SU-DHL-6 (cell line): ENCODE measurements around the gene MEGF6.
A peak's percentile ranks its signal among the peaks of the same experiment; 100 is the strongest.

Experiments
- H2AFZ ChIP-seq: fragments of 200-600 bp; sonication (generic); 2 replicates; pipeline ENCODE4 v1.6.1; 2014; ENCODE audit warnings: low read depth, mild to moderate bottlenecking, moderate library complexity, mixed read lengths, antibody characterized with exemption, low read length; ENCODE audit not compliant: severe bottlenecking
- H3F3A ChIP-seq: fragments of 200-600 bp; shearing (Covaris generic); 2 replicates; pipeline ENCODE4 v1.6.0; 2016; ENCODE audit warnings: antibody characterized with exemption, mild to moderate bottlenecking; ENCODE audit not compliant: insufficient read depth
- H3K27ac ChIP-seq: fragments of 200-600 bp; sonication (generic); 2 replicates; pipeline ENCODE4 v1.5.1; 2016; ENCODE audit warnings: low read depth, mild to moderate bottlenecking, low read length, moderate library complexity, mixed read lengths
- H3K27me3 ChIP-seq: fragments of 200-600 bp; sonication (generic), shearing (Covaris generic); 2 replicates; pipeline ENCODE4 v1.6.0; 2014; ENCODE audit warnings: mild to moderate bottlenecking, low read length
- H3K36me3 ChIP-seq: fragments of 200-600 bp; sonication (generic); 2 replicates; pipeline ENCODE4 v1.6.1; 2014; ENCODE audit warnings: mild to moderate bottlenecking, low read length, mixed read lengths
- H3K4me2 ChIP-seq: fragments of 300-600, 200-600 bp; shearing (Covaris generic), sonication (generic); 2 replicates; pipeline ENCODE4 v1.6.0; 2014; ENCODE audit warnings: low read length, low read depth, mild to moderate bottlenecking; ENCODE audit not compliant: poor library complexity, severe bottlenecking
- H3K4me3 ChIP-seq: fragments of 200-600 bp; sonication (generic); 2 replicates; pipeline ENCODE4 v1.5.1; 2014; ENCODE audit warnings: antibody characterized with exemption, low read length, mild to moderate bottlenecking, mixed read lengths; ENCODE audit not compliant: insufficient read depth, poor library complexity, severe bottlenecking
- H3K79me2 ChIP-seq: fragments of 200-600 bp; sonication (generic); 2 replicates; pipeline ENCODE4 v1.6.1; 2014; ENCODE audit warnings: mild to moderate bottlenecking, low read length, moderate library complexity; ENCODE audit not compliant: insufficient read depth
- H3K9ac ChIP-seq: fragments of 200-600 bp; sonication (generic); 2 replicates; pipeline ENCODE4 v1.7.0; 2014; ENCODE audit warnings: mild to moderate bottlenecking, low read length
- H3K9me2 ChIP-seq: fragments of 200-600 bp; sonication (generic); replicated peaks from 2 replicates; pipeline ENCODE4 v1.6.1; 2014; ENCODE audit warnings: low read length; ENCODE audit not compliant: insufficient read depth
- H3K9me3 ChIP-seq: fragments of 200-600 bp; sonication (generic); 2 replicates; pipeline ENCODE4 v1.6.1; 2014; ENCODE audit warnings: low read length, mixed read lengths; ENCODE audit not compliant: insufficient read depth
- H4K20me1 ChIP-seq: fragments of 200-600 bp; sonication (generic); 2 replicates; pipeline ENCODE4 v1.6.1; 2014; ENCODE audit warnings: low read depth, mild to moderate bottlenecking, antibody characterized with exemption, low read length, moderate library complexity, mixed read lengths
- EZH2phosphoT487 ChIP-seq: fragments of 200-600 bp; sonication (generic), shearing (Covaris generic); conservative IDR thresholded peaks from 2 replicates; pipeline ENCODE4 v1.6.1; 2018; ENCODE audit warnings: mild to moderate bottlenecking, antibody characterized with exemption, low read length, moderate library complexity, mixed read lengths
- TF ChIP-seq, protein P1 (sequence below): fragments of 200-600 bp; sonication (generic); IDR thresholded peaks from one replicate; pipeline ENCODE4 v1.5.1; 2017; ENCODE audit warnings: antibody characterized with exemption, mild to moderate bottlenecking, low read length, moderate library complexity; ENCODE audit not compliant: insufficient read depth, poor library complexity, severe bottlenecking

The MEGF6 gene

GRCh38 chr1:3652548-3653285 is 41.4 kb upstream of the MEGF6 start:
- H3K9me2 ChIP-seq, result no peaks in the 10 kb centered on the region
- no peaks in the 10 kb centered on the region for H3K27me3 ChIP-seq
- no peak overlapping the region for H2AFZ ChIP-seq
- no peaks in the 10 kb centered on the region for H3K36me3 ChIP-seq
- no peaks in the 10 kb centered on the region for H3K9me3 ChIP-seq
- H3K27ac ChIP-seq, result no peak overlapping the region
- TF ChIP-seq EZH2phosphoT487, result no peak
- TF ChIP-seq, protein P1, sequence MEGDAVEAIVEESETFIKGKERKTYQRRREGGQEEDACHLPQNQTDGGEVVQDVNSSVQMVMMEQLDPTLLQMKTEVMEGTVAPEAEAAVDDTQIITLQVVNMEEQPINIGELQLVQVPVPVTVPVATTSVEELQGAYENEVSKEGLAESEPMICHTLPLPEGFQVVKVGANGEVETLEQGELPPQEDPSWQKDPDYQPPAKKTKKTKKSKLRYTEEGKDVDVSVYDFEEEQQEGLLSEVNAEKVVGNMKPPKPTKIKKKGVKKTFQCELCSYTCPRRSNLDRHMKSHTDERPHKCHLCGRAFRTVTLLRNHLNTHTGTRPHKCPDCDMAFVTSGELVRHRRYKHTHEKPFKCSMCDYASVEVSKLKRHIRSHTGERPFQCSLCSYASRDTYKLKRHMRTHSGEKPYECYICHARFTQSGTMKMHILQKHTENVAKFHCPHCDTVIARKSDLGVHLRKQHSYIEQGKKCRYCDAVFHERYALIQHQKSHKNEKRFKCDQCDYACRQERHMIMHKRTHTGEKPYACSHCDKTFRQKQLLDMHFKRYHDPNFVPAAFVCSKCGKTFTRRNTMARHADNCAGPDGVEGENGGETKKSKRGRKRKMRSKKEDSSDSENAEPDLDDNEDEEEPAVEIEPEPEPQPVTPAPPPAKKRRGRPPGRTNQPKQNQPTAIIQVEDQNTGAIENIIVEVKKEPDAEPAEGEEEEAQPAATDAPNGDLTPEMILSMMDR, result no peak
- peak overlapping the region; percentile 42 for H3K4me3 ChIP-seq
- H3K79me2 ChIP-seq, result no peaks in the 10 kb centered on the region
- H3F3A ChIP-seq, result peaks cover 4% of the 10 kb centered on the region; the same call in 1 of the 2 replicates
- H4K20me1 ChIP-seq, result no peaks in the 10 kb centered on the region
- peak overlapping the region; percentile 49 for H3K9ac ChIP-seq
- H3K4me2 ChIP-seq, result peak overlapping the region; percentile 43

DNA sequence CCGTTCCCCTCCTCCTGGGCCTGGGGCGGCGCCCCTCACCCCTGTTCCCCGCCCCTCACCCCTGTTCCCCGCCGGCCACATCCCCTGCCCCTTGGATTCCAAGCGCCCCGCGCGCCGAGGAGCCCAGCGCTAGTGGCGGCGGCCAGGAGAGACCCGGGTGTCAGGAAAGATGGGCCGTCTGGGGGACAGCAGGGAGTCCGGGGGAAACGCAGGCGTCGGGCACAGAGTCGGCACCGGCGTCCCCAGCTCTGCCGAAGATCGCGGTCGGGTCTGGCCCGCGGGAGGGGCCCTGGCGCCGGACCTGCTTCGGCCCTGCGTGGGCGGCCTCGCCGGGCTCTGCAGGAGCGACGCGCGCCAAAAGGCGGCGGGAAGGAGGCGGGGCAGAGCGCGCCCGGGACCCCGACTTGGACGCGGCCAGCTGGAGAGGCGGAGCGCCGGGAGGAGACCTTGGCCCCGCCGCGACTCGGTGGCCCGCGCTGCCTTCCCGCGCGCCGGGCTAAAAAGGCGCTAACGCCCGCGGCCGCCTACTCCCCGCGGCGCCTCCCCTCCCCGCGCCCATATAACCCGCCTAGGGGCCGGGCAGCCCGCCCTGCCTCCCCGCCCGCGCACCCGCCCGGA is 40.7 kb upstream of the MEGF6 start, which contains the start of gene TP73:
Gene TP73, plus strand, starts transcription at position 587 of the 618 bp plus-strand sequence. CDS start 29,850 bp downstream, outside the sequence.
- H3K36me3 ChIP-seq, result no peaks in the 10 kb centered on the region
- H3K27ac ChIP-seq, result no peak within 1 kb of the TSS
- no peaks in the 10 kb centered on the region for H3K27me3 ChIP-seq
- no peak within 1 kb of the TSS for H2AFZ ChIP-seq
- H3K9ac ChIP-seq, result peak within 1 kb of the TSS; percentile 49
- H3K9me3 ChIP-seq, result no peaks in the 10 kb centered on the region
- H3K79me2 ChIP-seq, result no peaks in the 10 kb centered on the region
- H3K9me2 ChIP-seq, result no peaks in the 10 kb centered on the region
- H3K4me2 ChIP-seq, result peak within 1 kb of the TSS; percentile 43
- H3F3A ChIP-seq, result peaks cover 4% of the 10 kb centered on the region; the same call in 1 of the 2 replicates
- TF ChIP-seq EZH2phosphoT487, result no peak
- TF ChIP-seq, protein P1, result no peak
- peak within 1 kb of the TSS; percentile 42 for H3K4me3 ChIP-seq
- no peaks in the 10 kb centered on the region for H4K20me1 ChIP-seq

DNA sequence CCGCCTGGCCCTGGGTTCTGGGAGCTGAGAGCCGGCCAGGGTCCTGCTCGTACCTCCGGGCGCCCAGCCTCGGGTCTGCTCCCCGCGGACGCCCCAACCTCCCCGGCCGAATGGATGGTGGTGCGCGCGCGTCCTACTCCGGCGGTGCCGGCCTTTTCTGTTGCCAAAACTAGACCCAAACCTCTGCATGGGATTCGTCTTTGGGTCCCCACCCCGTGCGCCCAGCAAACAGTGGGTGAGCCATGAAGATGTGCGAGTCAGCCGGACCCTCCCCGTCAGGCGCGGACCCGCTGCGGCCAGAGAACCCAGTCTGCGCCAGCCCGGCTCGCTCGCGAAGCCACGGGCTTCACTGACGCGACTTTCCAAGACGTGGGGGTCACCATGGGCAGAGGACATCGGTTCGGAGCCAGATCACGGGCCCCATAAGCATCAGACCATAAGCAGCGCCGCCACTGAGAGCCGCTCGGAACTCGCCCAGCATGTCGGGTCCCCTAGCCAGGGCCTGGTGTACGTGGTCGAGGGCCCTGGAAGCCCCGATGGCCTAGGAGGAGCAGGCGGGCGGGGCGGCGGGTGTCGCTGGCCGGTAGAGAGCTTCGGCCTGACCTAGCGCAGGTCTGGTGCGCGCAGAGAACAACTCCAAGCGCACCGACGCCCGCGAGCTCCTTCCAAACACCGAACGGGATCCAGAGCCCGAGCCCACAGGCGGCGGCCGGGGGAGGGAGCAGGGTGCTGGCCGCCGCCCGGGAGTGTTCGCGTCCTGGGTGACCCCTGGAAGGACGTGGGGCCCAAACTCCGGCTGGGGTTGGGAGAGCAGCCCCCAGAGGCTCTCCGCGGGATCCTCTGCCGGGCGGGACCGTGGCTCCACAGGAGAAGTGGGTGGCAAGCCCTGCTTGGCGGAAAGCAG is 40.0 kb upstream of the MEGF6 start:
- no peaks in the 10 kb centered on the region for H4K20me1 ChIP-seq
- no peaks in the 10 kb centered on the region for H3K36me3 ChIP-seq
- TF ChIP-seq, protein P1, result no peak
- no peak for TF ChIP-seq EZH2phosphoT487
- H3K27me3 ChIP-seq, result no peaks in the 10 kb centered on the region
- no peaks in the 10 kb centered on the region for H3K79me2 ChIP-seq
- no peaks in the 10 kb centered on the region for H3K9me3 ChIP-seq
- H2AFZ ChIP-seq, result no peak overlapping the region
- no peak overlapping the region for H3K27ac ChIP-seq
- H3K9ac ChIP-seq, result no peak overlapping the region; the same call in 1 of the 2 replicates
- no peaks in the 10 kb centered on the region for H3K9me2 ChIP-seq
- H3F3A ChIP-seq, result peaks cover 4% of the 10 kb centered on the region; the same call in 1 of the 2 replicates
- no peak overlapping the region for H3K4me3 ChIP-seq
- H3K4me2 ChIP-seq, result peak overlapping the region; percentile 43
